Caki2 (cell line): ENCODE results near the gene ASPG. TPM values are rescaled to one million over a fixed set of nuclear protein-coding genes. Genes with fewer than 3 reads are reported as not detected.
A peak's percentile ranks its signal among the peaks of the same experiment; 100 is the strongest.

Source experiments
- DNase-seq: peaks from one replicate; pipeline ENCODE4 v3.0.0-alpha.2; 2015; ENCODE audit warnings: low read depth
- in situ Hi-C: cut with HindIII; loops from 2 replicates; pipeline ENCODE4 v1.10.0; 2016; ENCODE audit warnings: low sequenced_read_pairs, low pct_unique_long_range_greater_than_20kb, mixed read lengths
- total RNA-seq: library from RNA; depleted of rRNA; stranded (reverse); fragments of >200 nt; shearing (Covaris generic); gene quantifications from 2 replicates; pipeline ENCODE4 v1.2.3, GENCODE V29; 2014; ENCODE audit warnings: low replicate concordance

ASPG gene
- total RNA-seq, 1 experiment from 2014 or later = not detected

GRCh38 chr14:104069541-104069940 is 16.0 kb upstream of the ASPG start:
- in situ Hi-C loops = no loop called here
- no peak for DNase-seq

- in situ Hi-C loops = no loop called here
Measured at GRCh38 chr14:104072586-104072985, 12.9 kb upstream of the ASPG start.

GRCh38 chr14:104073764-104074163 is 11.7 kb upstream of the ASPG start:
- in situ Hi-C loops = no loop called here
- DNase-seq = no peak

More at GRCh38 chr14:104072586-104072985, 12.9 kb upstream of the ASPG start:
- no peak for DNase-seq

- in situ Hi-C loops = no loop called here
- DNase-seq = no peak
Measured at GRCh38 chr14:104075530-104076151, 9.9 kb upstream of the ASPG start.

- in situ Hi-C loops = no loop called here
- DNase-seq = no peak
Measured at GRCh38 chr14:104076743-104077142, 8.8 kb upstream of the ASPG start.

GRCh38 chr14:104078031-104078455 is 7.5 kb upstream of the ASPG start:
- in situ Hi-C loops = no loop called here
- DNase-seq = peak; percentile 75

- no peak for DNase-seq
- in situ Hi-C loops = no loop called here
Measured at GRCh38 chr14:104080376-104081260, 4.9 kb upstream of the ASPG start.

GRCh38 chr14:104081261-104081835 is 4.2 kb upstream of the ASPG start:
- DNase-seq = no peak
- in situ Hi-C loops = no loop called here

GRCh38 chr14:104081951-104082464 is 3.5 kb upstream of the ASPG start:
- DNase-seq = no peak
- in situ Hi-C loops = no loop called here

- in situ Hi-C loops = no loop called here
- DNase-seq = no peak
Measured at GRCh38 chr14:104082807-104083206, 2.7 kb upstream of the ASPG start.

- in situ Hi-C loops = no loop called here
- no peak for DNase-seq
Measured at GRCh38 chr14:104084251-104085002, 1.1 kb upstream of the ASPG start.

- DNase-seq = no peak
- in situ Hi-C loops = no loop called here
Measured at GRCh38 chr14:104085889-104086201, 345 bp downstream of the ASPG start.

GRCh38 chr14:104086210-104086660 is 735 bp downstream of the ASPG start:
- DNase-seq = no peak
- in situ Hi-C loops = no loop called here

- in situ Hi-C loops = no loop called here
Measured at GRCh38 chr14:104086661-104087461, 1.4 kb downstream of the ASPG start.

GRCh38 chr14:104087505-104087904 is 2.0 kb downstream of the ASPG start:
- in situ Hi-C loops = no loop called here
- no peak for DNase-seq

More at GRCh38 chr14:104086661-104087461, 1.4 kb downstream of the ASPG start:
- no peak for DNase-seq

- no peak for DNase-seq
- in situ Hi-C loops = no loop called here
Measured at GRCh38 chr14:104087981-104088850, 2.7 kb downstream of the ASPG start.
